HK-2 (cell line): Measurements from ENCODE around the gene DOCK6.
"Not testable (repeated sequence)": the region's sequence is repeated elsewhere in the genome, so short reads cannot be mapped to it uniquely, and the experiment has no call there.

Source experiments
- DNase-seq: peaks from one replicate; pipeline ENCODE4 v3.0.0-alpha.2; 2018; ENCODE audit not compliant: unreplicated experiment

Gene DOCK6

DNA sequence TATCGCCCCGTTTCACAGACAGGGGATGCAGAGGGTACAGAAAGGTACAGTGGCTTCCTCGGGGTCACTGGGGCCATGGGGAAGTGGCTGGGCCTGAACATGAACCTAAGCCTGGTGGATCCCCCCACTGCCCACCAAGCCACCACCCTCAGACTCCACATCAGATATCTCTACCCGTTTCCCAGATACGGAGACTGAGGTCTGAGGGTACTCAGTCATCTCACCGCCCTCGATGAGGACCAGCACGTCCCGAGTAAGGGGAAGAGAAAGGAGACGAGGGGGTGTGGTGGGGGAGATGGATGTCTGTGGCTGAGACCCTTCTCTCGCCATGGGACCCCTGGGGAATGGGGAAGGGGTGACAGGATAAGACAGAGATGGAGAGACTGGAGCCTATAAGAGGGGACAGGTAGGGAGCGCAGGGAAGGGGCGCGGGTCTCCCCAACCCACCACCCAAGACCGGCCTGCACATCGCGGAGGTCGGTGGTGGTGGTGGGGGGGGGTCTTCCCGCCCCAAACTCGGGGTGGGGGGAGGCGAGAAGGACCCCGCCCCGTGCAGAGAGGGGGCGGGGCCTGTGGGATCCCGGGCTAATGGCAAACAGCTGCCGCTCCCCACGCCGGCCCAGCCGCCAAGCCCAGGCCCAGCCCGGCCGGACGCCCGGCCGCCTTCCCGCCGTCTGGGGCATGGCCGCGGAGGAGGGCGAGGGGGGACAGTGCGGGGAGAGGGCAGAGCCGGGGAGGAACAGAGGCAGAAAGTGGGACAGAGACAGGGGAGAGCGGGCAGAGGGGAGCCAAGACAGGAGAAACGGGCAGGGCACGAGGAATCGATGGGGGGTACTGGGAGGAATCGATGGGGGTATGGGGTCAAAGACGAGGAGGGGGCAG is 65.7 kb downstream of the DOCK6 start:
- peak; percentile 30 for DNase-seq

DNA sequence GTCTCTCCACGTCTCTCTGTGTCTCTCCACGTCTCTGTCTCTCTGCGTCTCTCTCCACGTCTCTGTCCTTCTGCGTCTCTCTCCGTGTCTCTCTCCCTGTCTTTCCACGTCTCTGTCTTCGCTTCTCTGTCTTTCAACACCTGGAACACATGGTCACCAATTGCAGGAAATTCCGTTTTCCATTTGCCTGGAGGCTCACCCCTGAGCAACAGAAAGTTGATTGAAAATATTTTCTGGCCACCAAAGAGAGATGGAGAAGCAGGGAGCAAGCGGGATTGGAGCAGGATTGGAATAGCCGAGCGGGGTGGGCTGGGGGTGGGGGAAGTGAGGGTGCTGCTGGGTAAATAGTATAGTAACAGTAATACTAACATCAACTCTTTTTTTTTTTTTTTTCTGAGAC is 66.6 kb downstream of the DOCK6 start:
- no peak for DNase-seq

DNA sequence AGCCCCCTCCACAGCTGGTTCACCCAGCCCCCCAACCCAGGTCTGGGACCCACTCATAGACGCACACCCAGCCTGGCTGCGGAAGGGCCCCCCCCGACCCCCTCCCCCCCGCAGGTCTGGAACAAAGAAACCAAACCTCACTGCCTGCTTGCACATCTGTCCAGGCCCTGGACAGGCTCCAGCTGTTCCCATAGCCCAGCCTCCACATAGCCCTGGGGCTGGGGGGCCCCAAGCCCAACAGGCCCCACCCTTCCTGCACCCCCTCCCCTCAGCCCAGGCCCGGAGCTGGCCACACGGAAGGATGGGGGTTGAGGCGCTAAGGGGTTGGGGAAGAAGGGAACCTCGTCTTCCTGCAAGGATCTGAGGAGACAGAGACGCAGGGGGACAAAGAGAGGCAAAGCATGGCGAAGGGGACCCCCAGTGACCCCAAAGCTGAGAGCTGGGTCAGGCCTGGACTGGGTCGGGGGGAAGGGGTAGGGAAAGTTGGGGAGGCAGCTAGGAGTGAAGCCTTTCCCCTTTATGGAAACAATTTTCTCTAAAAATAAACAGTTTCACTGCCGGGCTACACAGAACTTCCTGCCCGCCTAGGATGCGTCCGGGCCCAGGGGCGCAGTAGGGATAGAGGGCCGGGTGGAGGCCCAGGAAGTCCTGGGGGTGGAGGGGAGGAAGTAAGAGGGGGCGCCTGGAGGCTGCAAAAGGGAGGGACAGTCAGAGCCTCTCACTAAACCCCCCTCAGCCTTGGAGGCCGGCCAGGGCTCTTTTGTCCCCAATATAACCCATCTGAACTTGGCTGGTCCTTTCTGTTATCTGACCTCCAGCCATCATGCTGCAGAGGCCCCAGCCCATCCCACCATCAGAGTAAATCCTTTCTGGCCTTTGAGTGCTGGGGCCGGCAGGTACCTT is 67.4 kb downstream of the DOCK6 start:
- no peak for DNase-seq

DNA sequence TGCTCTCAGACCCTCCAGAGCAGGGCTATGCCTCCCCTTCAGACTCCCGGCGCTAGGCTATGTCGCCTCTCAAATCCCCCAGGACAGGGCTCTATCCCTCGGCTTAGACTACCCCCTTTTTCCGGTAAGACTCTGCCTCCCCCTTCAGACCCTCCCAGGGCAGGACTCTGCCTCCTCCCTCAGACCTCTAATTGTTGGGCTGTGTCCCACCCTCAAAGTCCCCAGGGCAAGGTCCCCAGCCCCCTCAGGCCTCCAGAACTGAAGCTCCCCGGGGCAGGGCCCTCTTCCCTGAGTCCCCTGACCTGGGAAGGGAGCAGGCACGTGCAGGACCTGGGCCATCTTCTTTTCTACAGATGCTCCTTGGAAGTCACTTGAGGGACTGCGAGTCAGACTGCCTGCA is 68.2 kb downstream of the DOCK6 start:
- DNase-seq, result no peak

DNA sequence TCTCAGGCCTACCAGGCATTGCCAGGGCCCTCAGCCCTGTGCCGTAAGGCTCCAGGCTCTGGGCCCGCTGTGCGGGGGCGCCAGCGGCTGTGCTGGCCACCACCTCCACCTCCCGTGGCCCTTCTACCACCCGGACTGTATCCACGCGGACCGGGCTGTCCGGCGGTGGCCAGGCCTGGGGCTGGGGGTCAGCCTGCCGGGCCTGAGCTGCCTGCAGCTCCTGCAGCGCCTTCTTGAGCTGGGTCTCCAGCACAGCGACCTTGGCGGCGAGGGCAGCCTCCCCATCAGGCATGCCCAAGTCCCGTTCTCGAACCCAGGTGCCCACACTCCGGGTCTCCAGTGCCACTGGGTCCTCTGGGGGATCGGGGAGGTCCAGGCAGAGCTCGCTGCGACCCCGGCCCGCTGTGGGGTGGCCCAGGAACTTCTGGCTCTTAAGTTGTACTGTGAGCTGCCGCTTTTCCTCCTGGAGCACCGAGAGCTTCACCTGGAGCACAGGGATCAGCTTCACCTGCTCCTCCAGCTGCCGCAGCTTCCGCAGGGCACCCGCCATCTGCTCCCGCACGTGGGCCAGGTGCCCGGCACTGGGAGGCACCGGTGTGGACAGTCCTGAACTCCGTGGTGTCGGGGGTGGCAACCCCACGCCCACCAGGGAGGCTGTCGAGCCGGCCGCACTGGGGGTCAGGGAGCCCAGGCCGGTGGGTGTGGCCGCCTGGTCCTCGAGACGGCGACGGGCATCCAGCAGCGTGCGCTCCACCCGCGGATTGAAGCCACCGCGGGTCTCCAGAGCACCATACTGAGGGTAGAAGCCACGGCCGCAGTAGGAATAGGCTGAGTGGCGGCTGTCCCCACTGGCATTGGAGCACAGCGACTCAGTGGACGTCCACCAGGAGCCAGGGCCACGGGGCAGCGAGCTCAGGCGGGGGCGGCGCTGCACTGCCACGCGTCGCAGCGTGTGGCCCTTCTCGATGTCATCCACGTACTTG is 69.1 kb downstream of the DOCK6 start:
- no peak for DNase-seq

DNA sequence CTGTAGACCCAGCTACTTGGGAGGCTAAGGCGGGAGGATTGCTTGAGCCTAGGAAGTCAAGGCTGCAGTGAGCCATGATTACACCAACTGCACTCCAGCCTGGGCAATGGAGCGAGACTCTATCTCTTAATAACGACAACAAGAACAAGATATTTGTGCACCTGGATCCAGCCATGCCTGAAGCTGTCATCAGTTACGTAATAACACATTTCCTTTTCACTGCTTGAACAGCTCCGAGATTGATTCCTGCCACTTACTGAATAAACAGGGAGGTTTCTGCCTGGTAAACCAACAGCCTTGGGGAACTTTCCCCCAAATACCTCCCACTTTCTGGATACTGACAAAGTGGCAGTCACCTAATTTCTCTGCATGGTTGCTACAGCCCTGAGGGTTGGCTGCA is 70.4 kb downstream of the DOCK6 start:
- DNase-seq, result no peak

DNA sequence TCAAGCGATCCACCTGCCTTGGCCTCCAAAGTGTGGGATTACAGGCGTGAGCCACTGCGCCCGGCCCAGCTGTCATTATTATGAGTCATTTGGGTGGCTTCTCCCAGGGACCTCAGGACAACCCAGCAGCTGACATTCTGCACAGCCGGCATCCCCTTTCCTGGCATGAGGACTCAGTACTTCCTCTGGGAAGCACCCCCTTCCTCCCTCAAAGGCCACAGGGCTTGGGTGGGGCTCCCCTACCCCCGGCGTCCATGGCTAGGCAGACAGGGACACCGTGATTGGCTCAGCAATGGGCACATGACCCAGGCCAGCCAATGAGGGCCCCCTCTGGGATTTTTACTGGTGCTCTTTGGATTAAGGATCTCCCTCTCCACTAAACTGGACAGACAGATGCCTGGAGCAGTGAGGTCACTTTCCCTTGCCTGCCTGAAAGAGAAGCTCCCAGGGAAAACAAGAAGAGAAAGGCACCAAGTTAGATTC is 71.0 kb downstream of the DOCK6 start:
- DNase-seq, result peak; percentile 74

DNA sequence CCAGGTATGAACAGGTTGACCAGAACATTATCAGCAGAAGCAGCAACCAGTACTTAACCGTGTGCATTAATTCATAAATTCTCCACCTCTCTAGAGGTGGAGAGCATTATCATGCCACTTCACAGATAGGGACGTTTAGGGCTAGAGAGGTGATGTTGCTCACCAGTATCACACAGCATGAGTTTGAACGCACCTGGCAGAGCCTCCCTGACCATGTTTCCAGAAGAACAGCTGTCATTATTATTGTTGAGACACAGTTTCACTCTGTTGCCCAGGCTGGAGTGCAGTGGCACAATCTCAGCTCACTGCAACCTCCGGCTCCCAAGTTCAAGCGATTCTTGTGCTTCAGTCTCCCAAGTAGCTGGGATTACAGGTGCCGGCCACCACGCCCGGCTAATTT is 71.8 kb downstream of the DOCK6 start:
- DNase-seq, result no peak

DNA sequence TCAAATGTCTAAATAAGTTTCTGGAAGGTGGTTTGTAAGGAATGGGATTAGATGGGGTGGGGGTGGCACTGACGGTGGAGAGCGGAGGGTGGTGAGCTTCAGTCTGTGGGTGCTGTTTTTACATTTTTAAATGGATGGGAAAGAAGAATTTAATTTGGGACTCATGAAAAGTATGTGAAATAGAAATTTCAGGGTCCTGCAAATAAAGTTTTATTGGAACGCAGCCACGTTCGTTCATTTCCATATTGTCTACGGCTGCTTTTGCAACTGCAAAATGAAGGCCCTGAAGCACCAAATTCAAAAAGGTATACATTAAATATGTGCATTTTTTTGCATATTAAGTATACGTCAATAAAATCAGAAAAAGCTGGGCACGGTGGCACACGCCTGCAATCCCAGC is 74.9 kb downstream of the DOCK6 start:
- DNase-seq, result no peak

DNA sequence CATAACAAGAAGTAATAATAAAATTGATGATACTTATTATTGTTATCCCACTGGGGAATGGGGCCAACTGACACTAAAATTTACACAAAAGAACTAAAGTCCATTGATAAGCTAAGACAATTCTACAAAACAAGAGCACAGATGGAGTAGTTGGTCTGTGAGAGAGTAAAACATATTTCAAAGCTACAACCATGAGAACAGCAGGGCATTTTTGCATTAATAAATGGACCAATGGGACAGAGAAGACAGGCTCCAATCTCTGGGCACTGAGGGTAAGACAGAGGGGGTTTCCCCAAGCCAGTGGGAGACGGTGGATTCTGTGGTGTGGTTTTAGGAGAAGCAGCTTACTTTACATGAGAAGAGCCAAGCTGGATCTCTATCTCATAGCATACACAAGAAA is 79.3 kb downstream of the DOCK6 start:
- no peak for DNase-seq

DNA sequence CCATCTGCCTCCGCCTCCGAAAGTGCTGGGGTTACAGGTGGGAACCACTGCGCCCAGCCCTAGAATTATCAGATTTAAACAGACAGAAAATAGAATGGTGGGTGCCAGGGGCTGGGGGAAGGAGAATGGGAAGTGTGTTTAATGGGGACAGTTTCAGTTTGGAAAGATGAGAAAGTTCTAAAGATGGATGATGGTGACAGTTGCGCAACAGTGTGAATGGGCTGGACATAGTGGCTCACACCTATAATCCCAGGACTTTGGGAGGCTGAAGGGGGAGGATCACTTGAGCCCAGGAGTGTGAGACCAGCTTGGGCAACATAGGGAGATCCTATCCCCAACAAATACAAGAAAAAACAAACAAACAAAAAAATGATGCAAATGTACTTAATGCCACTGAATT is 80.8 kb downstream of the DOCK6 start:
- no peak for DNase-seq

DNA sequence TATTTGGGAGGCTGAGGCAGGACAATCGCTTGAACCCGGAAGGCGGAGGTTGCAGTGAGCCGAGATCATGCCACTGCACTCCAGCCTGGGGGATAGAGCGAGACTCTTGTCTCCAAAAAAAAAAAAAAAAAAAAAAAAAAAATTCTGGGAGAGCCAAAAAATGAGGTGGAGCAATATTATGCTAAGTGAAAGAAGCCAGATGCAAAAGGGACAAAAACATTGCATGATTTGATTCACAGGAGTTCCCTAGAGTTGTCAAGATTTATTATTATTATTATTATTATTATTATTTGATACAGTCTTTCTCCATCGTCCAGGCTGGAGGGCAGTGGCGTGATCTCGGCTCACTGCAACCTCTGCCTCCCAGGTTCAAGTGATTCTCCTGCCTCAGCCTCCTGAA is 81.3 kb downstream of the DOCK6 start:
- DNase-seq, result not testable (repeated sequence)

DNA sequence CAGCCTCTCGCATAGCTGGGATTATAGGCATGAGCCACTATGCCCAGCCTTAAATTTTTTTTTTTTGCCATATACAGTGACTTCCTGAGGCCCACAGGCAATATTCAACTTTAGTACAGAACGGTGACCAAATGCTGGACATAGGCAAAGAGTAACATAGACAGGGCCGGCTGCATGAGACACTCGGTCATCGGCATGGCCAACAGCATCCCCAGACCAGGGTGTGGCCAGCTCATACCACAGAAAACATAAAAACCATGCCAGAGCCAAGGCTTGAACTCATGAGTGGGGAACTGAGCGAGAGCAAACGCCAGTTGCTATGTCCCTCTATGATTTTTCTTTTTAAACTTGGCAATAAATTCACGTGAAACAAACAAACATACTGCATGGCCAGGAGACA is 82.0 kb downstream of the DOCK6 start:
- no peak for DNase-seq

DNA sequence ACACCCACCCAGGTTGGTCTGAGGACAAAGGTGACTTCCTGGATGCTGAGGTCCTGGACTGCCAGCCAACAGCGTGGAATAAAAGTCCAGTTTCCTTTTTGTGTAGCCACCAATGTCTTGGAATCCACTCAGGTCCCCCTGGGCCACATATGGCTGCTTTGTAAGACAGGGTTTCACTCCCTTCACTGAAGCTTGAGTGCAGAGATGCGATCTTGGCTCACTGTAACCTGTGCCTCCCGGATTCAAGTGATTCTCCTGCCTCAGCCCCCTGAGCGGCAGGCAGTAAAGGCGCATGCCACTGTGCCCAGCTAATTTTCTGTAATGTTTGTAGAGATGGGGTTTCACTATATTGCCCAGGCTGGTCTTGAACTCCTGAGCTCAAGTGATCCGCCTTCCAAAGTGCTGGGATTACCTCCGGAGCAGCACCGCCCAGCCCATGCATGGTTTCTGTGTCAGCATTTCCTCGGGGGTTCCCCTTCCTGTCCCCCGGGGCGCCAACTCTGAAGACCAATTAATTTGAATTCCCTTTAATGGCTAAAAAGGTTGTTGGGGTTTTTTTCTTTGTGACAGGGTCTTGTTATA is 82.5 kb downstream of the DOCK6 start:
- DNase-seq, result no peak

DNA sequence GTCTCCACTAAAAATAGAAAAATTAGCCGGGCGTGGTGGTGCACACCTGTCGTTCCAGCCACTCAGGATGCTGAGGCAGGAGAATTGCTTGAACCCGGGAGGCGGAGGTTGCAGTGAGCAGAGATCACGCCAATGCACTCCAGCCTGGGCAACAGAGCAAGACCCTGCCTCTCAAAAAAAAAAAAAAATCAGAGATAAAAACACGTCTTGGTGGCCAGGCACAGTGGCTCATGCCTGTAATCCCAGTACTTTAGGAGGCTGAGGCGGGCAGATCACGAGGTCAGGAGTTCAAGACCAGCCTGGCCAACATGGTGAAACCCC is 83.2 kb downstream of the DOCK6 start:
- not testable (repeated sequence) for DNase-seq

DNA sequence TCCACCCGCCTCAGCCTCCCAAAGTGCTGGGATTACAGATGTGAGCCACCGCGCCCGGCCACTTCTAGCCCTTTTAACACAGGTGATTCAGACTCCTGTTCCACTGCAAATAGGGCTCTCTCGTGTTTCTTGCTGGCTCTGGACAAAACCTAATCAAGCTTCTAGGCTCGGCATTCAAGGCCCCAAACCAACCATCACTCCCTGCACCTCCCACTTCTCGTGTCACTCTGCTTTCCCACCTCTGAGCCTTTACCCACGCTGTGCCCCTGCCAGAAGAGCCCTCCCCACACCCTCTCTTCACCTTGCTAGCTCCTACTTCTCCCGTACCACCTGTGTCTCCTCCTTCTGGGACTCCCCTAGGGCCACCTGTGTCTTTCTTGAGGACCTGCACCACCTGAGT is 84.7 kb downstream of the DOCK6 start:
- no peak for DNase-seq

DNA sequence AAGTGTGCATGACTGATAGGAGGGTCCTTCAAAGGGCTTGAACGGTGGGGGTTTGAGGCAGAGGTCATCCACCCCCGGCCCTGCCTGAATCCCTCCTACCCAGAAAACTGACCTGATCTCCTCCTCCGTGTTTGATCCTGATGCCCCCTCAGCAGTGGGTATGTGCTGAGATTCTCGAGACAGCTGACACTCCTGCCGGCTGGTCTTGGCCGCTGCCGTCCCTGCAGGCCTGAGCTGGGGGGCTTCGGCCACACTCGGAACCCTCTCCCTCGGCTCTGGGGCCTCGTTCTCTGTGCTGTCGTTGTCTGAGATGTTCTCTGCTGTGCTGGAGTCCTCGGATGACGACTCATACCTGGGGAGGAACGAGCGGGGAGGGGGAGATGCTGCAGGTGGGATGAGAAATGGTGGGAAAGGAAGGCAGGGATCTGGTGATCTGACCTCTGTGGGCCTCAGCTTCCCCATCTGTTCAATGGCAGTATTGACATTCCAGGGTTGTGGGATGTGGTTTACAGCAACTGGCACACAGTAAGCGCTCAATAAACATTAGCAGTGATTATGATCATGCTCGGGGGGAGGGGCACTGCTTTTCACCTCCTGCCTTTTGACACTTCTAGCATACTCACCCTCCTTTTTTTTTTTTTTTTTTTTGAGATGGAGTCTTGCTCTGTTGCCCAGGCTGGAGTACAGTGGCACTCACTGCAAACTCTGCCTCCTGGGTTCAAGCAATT is 85.7 kb downstream of the DOCK6 start:
- DNase-seq, result no peak

DNA sequence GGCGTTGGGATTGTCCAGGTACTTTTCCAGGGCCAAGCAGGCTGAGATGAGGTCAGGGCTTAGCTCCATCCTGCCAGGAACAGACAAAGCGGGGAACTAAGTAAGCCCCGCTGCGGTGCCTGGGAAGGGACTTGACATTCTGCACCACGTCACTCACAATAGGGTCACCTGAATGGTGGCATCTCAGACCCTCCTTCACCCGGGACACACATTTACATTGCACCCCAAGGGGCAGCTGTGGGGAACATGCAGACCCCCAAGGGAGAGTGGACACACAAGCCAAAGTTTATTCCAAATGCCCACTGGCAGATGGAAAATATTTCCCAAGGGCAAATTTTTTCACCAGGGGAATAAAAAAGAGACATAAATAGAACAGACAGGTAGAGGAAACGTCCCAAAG is 86.4 kb downstream of the DOCK6 start:
- no peak for DNase-seq

DNA sequence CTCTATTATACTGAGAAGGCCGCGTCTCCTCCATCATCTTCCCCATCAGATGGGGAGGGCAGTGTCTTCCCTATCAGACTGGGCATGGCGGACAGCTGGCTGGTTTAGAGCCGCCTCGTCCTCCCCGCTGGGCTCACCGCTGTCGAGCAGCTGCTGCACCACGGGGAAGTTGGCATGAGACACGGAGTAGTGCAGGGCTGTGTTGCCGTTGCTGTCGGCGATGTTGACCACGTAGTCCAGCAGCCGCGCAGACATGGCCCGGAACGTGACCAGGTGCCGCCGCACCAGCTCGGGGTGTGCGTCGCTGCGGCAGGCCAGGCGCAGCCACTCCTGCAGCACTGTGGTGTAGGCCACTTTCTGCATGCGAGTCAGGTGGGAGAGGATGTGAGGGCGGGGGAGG is 88.0 kb downstream of the DOCK6 start:
- DNase-seq, result no peak

DNA sequence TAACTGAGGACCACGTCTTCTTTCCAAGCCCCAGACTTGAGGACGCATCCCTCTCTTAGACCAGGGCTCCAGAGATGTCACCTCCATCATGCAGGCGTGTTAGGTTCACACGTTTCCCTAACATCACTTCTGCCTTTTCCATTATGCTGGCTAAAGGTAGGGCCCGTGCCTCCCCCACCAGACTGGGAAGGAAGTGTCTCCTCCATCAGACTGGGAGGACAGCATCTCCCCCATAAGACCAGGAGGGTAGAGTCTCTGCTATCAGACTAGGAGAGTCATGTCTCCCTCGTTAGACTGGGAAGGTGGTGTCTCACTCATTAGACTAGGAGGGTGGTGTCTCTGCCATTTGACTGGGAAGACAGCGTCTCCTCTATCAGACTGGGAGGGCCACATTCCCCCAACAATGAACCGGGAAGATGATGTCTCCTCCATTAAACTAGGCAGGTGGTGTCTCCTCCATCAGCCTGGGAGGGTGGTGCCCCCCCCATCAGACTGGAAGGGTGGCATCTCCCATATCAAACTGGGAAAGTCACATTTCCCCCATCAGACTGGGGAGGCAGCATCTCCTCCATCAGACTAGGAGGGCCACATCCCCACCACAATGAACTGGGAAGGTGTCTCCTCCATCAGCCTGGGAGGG is 88.7 kb downstream of the DOCK6 start:
- no peak for DNase-seq
